Hepatocyte (in vitro differentiated cells): ENCODE measurements around the gene LCN2. TPM values are rescaled to one million over a fixed set of nuclear protein-coding genes. Genes with fewer than 3 reads are reported as not detected.

Experiments used
- DNase-seq: peaks from one replicate; pipeline ENCODE4 v3.0.0-alpha.2; 2016; ENCODE audit warnings: low spot score
- H2AFZ ChIP-seq: fragments of 200-600 bp; sonication (generic); 2 replicates; pipeline ENCODE4 v1.6.0; 2016; ENCODE audit warnings: antibody characterized with exemption, mild to moderate bottlenecking
- H3K27ac ChIP-seq: fragments of 200-600 bp; sonication (generic); 2 replicates; pipeline ENCODE4 v1.5.1; 2016; ENCODE audit warnings: mild to moderate bottlenecking
- H3K27me3 ChIP-seq: fragments of 200-600 bp; sonication (generic); 2 replicates; pipeline ENCODE4 v1.6.1; 2016
- H3K36me3 ChIP-seq: fragments of 200-600 bp; sonication (generic); replicated peaks from 2 replicates; pipeline ENCODE4 v1.5.1; 2016; ENCODE audit warnings: low read depth; ENCODE audit not compliant: insufficient read depth
- H3K4me1 ChIP-seq: fragments of 200-600 bp; sonication (generic); 2 replicates; pipeline ENCODE4 v1.5.1; 2016; ENCODE audit warnings: mild to moderate bottlenecking, moderate library complexity; ENCODE audit not compliant: insufficient read depth
- H3K4me2 ChIP-seq: fragments of 200-600 bp; sonication (generic); 2 replicates; pipeline ENCODE4 v1.6.0; 2016
- H3K4me3 ChIP-seq: fragments of 200-600 bp; sonication (generic); 2 replicates; pipeline ENCODE4 v1.5.1; 2016; ENCODE audit warnings: mild to moderate bottlenecking
- H3K79me2 ChIP-seq: fragments of 200-600 bp; sonication (generic); 2 replicates; pipeline ENCODE4 v1.6.0; 2017; ENCODE audit warnings: mild to moderate bottlenecking
- H3K9me2 ChIP-seq: fragments of 200-600 bp; sonication (generic); replicated peaks from 2 replicates; pipeline ENCODE4 v1.6.0; 2017; ENCODE audit warnings: mild to moderate bottlenecking; ENCODE audit not compliant: insufficient read depth
- H3K9me3 ChIP-seq: fragments of 200-600 bp; sonication (generic); 2 replicates; pipeline ENCODE4 v1.5.1; 2016; ENCODE audit warnings: low read depth, mild to moderate bottlenecking
- H4K20me1 ChIP-seq: fragments of 200-600 bp; sonication (generic); 2 replicates; pipeline ENCODE4 v1.6.0; 2016; ENCODE audit warnings: mild to moderate bottlenecking; ENCODE audit not compliant: insufficient read depth, poor library complexity, severe bottlenecking
- EZH2 ChIP-seq: fragments of 200-600 bp; sonication (generic); IDR thresholded peaks from 2 replicates; pipeline ENCODE4 v1.6.1; 2016; ENCODE audit warnings: antibody characterized with exemption, mild to moderate bottlenecking, borderline replicate concordance
- EZH2phosphoT487 ChIP-seq: fragments of 200-600 bp; sonication (generic); IDR thresholded peaks from one replicate; pipeline ENCODE4 v1.6.1; 2018; ENCODE audit warnings: antibody characterized with exemption, mild to moderate bottlenecking, low read depth, moderate library complexity; ENCODE audit not compliant: unreplicated experiment, severe bottlenecking
- WGBS: methylation state at CpG from one replicate; pipeline ENCODE4 v1.1.6; 2016; ENCODE audit warnings: low lambda C conversion rate; ENCODE audit errors: missing lambda C conversion rate; 5-methylcytosine and 5-hydroxymethylcytosine counted together
- polyA plus RNA-seq: library from polyadenylated mRNA; unstranded; fragments of >200 nt; fragmentation: Nextera tagmentation; extraction: Ambion mirVana; gene quantifications from 2 replicates; pipeline ENCODE4 v1.2.1, GENCODE V29; 2016
- total RNA-seq: library from RNA; depleted of rRNA; stranded (reverse); fragments of >200 nt; gene quantifications from 2 replicates; pipeline ENCODE4 v1.2.3, GENCODE V29; 2014
- TF ChIP-seq, protein P1 (sequence below): fragments of 200-600 bp; sonication (generic); IDR thresholded peaks from 2 replicates; pipeline ENCODE4 v1.5.1; 2016; ENCODE audit warnings: antibody characterized with exemption, mild to moderate bottlenecking; ENCODE audit not compliant: poor library complexity

The LCN2 gene
- total and polyA plus RNA-seq, 2 experiments from 2014 or later = 5.3 to 12.8 TPM

DNA sequence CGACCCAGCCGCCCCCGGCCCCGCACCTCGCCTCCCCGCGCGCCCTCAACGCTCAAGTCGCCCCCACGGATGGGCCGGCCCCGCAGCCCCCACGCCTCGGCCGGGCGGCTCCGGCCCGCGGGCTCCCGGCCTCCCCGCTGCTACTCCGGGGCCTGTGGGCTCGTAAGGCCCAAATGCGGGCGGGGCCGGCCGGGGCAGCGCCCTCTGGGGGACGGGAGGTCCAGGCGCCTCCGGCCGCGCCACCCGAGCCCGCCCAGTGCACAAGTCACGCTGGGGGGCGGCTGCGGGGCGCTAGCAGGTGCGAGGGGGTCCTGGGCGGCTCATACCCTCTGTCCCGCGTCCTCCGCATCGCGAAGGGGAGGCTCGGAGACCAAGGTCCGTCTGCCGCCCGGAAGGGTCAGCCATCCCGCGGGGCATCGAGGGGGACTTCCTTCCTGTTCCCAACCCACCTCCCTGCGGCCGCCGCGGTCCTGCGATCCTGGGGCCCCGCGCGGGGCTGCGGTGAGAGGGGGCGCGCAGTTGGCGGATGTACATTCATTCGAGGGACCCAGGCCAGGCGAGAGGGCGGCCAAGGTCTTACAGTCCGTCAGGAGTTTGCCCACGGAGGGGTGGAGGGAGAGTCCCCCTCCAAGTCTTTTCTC is 42.3 kb downstream of the LCN2 start, which contains the start of gene CIZ1:
Gene CIZ1 (minus strand): TSS at position 167 of the 641 bp plus-strand sequence. CDS start 715 bp downstream, outside the sequence.
- Histone ChIP-seq H3K4me3 (peak within 1 kb of the TSS; percentile 73), H3K9me2 (no peaks in the 10 kb centered on the region), H3K27me3 (no peaks in the 10 kb centered on the region), H3K9me3 (no peaks in the 10 kb centered on the region), H3K36me3 (no peaks in the 10 kb centered on the region), H3K79me2 (peaks cover 39% of the 10 kb centered on the region), H3K27ac (peak within 1 kb of the TSS; percentile 81), H3K4me1 (peaks cover 9% of the 10 kb centered on the region), H3K4me2 (peak within 1 kb of the TSS; percentile 94), H4K20me1 (no peaks in the 10 kb centered on the region), H2AFZ (peak within 1 kb of the TSS; percentile 99)
- DNase-seq = peak; percentile 93
- WGBS = under 1% methylated on average over 41 of the region's 71 CpGs
- TF ChIP-seq, protein P1, sequence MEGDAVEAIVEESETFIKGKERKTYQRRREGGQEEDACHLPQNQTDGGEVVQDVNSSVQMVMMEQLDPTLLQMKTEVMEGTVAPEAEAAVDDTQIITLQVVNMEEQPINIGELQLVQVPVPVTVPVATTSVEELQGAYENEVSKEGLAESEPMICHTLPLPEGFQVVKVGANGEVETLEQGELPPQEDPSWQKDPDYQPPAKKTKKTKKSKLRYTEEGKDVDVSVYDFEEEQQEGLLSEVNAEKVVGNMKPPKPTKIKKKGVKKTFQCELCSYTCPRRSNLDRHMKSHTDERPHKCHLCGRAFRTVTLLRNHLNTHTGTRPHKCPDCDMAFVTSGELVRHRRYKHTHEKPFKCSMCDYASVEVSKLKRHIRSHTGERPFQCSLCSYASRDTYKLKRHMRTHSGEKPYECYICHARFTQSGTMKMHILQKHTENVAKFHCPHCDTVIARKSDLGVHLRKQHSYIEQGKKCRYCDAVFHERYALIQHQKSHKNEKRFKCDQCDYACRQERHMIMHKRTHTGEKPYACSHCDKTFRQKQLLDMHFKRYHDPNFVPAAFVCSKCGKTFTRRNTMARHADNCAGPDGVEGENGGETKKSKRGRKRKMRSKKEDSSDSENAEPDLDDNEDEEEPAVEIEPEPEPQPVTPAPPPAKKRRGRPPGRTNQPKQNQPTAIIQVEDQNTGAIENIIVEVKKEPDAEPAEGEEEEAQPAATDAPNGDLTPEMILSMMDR = peak; percentile 81
- TF ChIP-seq EZH2 = no peak

DNA sequence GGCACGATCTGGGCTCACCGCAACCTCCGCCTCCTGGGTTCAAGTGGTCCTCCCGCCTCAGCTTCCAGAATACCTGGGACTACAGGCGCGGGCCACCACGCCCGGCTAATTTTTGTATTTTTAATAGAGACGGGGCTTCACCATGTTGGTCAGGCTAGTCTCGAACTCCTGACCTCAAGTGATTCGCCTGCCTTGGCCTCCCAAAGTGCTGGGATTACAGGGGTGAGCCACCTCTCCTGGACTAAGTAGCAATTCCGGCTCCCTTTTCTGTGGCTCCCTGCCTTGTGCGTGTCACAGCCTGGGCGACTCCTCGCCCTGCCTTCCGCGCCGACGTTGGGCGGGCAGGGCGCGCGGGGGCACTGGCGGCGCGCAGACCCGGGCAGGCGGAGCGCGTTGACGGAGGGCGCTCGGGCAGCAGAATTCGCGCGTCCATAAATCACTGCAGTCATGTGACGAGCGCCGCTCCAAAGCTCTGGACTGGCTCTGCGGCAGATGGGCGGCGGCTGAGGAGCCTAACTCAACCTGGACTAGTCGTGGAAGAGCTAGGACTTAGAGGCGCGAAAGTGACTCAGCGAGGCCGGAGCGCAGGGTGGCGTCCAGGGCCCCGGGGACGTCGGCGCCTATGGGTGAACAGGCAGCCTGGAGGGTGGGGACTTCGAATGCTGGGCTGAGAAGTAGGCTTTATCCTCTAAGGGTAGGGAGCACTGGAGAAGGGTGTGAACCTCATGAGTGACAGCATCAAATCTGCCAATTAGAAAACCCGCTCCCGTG is 43.5 kb downstream of the LCN2 start:
- Histone ChIP-seq H4K20me1 (no peaks in the 10 kb centered on the region), H3K4me3 (no peak overlapping the region), H3K9me3 (no peaks in the 10 kb centered on the region), H3K36me3 (no peaks in the 10 kb centered on the region), H3K27ac (no peak overlapping the region), H3K79me2 (peaks cover 33% of the 10 kb centered on the region), H3K4me1 (peaks cover 9% of the 10 kb centered on the region), H3K27me3 (no peaks in the 10 kb centered on the region), H2AFZ (no peak overlapping the region), H3K9me2 (no peaks in the 10 kb centered on the region), H3K4me2 (peak overlapping the region; percentile 94)
- no peak for DNase-seq
- WGBS = 98% methylated on average over 56 of the region's 56 CpGs
- TF ChIP-seq EZH2phosphoT487 (no peak), EZH2 (no peak)
- TF ChIP-seq, protein P1 = no peak

DNA sequence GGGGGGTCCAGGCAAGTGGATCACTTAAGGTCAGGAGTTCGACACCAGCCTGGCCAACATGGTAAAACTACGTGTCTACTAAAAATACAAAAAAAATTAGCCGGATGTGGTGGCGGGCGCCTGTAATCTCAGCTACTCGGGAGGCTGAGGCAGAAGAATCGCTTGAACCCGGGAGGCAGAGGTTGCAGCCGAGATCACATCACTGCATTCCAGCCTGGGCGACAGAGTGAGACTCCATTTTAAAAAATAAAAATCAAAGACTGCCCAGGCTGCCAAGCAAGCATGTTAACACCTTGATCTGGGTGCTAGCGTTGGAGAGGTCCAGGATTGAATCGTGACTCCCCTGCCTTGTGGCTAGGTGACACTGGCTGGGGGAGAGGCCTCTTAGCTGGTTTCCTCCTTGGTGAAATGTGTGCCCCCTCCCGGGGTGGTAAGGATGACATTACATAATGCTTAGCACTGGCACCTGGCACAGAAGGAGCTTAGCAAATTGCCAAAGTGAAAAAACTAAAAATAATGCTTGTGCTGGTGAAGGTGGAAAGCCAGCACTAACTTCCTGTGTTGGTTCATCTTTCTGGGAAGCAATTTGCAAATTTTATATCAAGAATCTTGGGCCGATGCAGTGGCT is 44.3 kb downstream of the LCN2 start:
- TF ChIP-seq, protein P1 = no peak
- H4K20me1 ChIP-seq = no peaks in the 10 kb centered on the region
- H3K27me3 ChIP-seq = no peaks in the 10 kb centered on the region
- no peaks in the 10 kb centered on the region for H3K9me3 ChIP-seq
- no peaks in the 10 kb centered on the region for H3K36me3 ChIP-seq
- no peak overlapping the region for H3K27ac ChIP-seq
- H3K4me2 ChIP-seq = no peak overlapping the region
- no peak overlapping the region for H2AFZ ChIP-seq
- no peaks in the 10 kb centered on the region for H3K9me2 ChIP-seq
- WGBS = 95% methylated on average over 14 of the region's 14 CpGs
- H3K79me2 ChIP-seq = peaks cover 26% of the 10 kb centered on the region
- no peak overlapping the region for H3K4me3 ChIP-seq
- H3K4me1 ChIP-seq = peaks cover 9% of the 10 kb centered on the region
- DNase-seq = no peak
